Body of pancreas (tissue), 4 donors: Measurements from ENCODE around the gene CMC1.

Experiments used
- POLR2A ChIP-seq, 3 donors: fragments of 450-650 bp; IDR thresholded peaks; one replicate each; pipeline ENCODE4 v1.6.1; 2016; ENCODE audit warnings: antibody characterized with exemption in 3 of 3, mild to moderate bottlenecking in 2 of 3
- TF ChIP-seq, protein P1 (sequence below), 7 experiments: fragments of 450-650 bp in 4 of 7; fragments of 200-600 bp in 3 of 7; sonication (generic) in 3 of 7; IDR thresholded peaks; one replicate each; pipeline ENCODE4 v1.5.1; 2016 to 2019; ENCODE audit warnings: antibody characterized with exemption in 7 of 7

DNA sequence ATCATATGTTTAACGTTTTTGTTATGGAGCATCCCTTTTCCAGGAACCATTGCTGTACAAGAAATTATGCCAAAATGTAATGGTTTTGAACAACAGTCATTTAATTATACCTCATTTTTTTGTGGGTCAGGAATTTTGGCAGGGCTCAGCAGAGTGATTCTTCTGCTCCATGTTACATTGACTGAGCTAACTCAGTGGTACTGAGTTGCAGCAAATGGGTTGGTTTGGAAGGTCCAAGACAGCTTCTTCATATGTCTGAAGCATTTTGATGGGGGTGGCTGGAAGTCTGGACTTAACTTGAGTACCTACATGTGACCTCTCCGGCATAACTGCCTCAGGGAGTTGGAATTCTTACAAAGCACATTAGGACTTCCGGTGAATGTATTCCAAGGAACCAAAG is 26.0 kb upstream of the CMC1 start:
- TF ChIP-seq, protein P1, sequence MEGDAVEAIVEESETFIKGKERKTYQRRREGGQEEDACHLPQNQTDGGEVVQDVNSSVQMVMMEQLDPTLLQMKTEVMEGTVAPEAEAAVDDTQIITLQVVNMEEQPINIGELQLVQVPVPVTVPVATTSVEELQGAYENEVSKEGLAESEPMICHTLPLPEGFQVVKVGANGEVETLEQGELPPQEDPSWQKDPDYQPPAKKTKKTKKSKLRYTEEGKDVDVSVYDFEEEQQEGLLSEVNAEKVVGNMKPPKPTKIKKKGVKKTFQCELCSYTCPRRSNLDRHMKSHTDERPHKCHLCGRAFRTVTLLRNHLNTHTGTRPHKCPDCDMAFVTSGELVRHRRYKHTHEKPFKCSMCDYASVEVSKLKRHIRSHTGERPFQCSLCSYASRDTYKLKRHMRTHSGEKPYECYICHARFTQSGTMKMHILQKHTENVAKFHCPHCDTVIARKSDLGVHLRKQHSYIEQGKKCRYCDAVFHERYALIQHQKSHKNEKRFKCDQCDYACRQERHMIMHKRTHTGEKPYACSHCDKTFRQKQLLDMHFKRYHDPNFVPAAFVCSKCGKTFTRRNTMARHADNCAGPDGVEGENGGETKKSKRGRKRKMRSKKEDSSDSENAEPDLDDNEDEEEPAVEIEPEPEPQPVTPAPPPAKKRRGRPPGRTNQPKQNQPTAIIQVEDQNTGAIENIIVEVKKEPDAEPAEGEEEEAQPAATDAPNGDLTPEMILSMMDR (IDR thresholded peaks at IDR 0.05) = no peak
- TF ChIP-seq POLR2A (IDR thresholded peaks at IDR 0.05) = no peak
